Measurements from ENCODE around the gene COL1A1.

- TF ChIP-seq POLR2A (IDR thresholded peaks at IDR 0.05; ENCODE audit: low read depth): no peak
- TF ChIP-seq POLR2AphosphoS5 (IDR thresholded peaks at IDR 0.05): no peak
- TF ChIP-seq CTCF (IDR thresholded peaks at IDR 0.05): no peak
Measured at GRCh38 chr17:50177476-50177875, 24.0 kb downstream of the COL1A1 start.

All from esophagus muscularis mucosa (tissue), 3 donors.